T-cell (primary cell): ENCODE measurements around the gene HTRA1. TPM values are rescaled to one million over a fixed set of nuclear protein-coding genes. Genes with fewer than 3 reads are reported as not detected.
A peak's percentile ranks its signal among the peaks of the same experiment; 100 is the strongest.

Experiments used
- ATAC-seq, 4 experiments: fragments of 200-7000 bp in 3 of 4; fragments of 150-1000 bp in 1 of 4; cut with Tn5 transposase; replicated peaks in 1 of 4; 1 replicate in 3 of 4; 2 replicates in 1 of 4; pipeline ENCODE4 v1.10.0; 2021; ENCODE audit warnings: moderate library complexity in 3 of 4, mild to moderate bottlenecking in 2 of 4, moderate number of reproducible peaks in 1 of 4
- CTCF ChIA-PET, 2 donors: fragments of 300-600 bp; sonication (Branson Sonifier 250); formaldehyde crosslinking; loops; one replicate each; lab custom pipeline; 2022; ENCODE audit warnings: antibody characterized with exemption in 2 of 2; lab: Charles Lee
- POLR2A ChIA-PET, 2 donors: fragments of 300-600 bp; sonication (Branson Sonifier 250); formaldehyde crosslinking; loops; one replicate each; lab custom pipeline; 2022; ENCODE audit warnings: antibody characterized with exemption in 2 of 2; lab: Charles Lee
- DNase-seq, 35 experiments: peaks; one replicate each; pipeline versions ENCODE4 v3.0.0 to v3.0.0-alpha.2; 2013 to 2023
- H3K27ac ChIP-seq: one replicate; pipeline ENCODE4 v1.5.1; 2013; ENCODE audit warnings: low read length
- H3K27me3 ChIP-seq, 2 experiments: replicated peaks in 1 of 2; 1 replicate in 1 of 2; 2 replicates in 1 of 2; pipeline versions ENCODE4 v1.6.1 to v1.7.0; 2013; ENCODE audit warnings: low read length in 1 of 2, mixed read lengths in 1 of 2; ENCODE audit not compliant: control insufficient read depth in 2 of 2, insufficient read depth in 2 of 2; ENCODE audit errors: extremely low read depth in 1 of 2
- H3K36me3 ChIP-seq, 2 donors: 1 replicate in 1 of 2; 2 replicates in 1 of 2; pipeline versions ENCODE4 v1.6.1 to v1.7.0; 2013; ENCODE audit warnings: low read length in 1 of 2; ENCODE audit not compliant: control insufficient read depth in 2 of 2, insufficient read depth in 1 of 2; ENCODE audit errors: extremely low read depth in 1 of 2
- H3K4me1 ChIP-seq, 2 experiments: 1 replicate in 1 of 2; 2 replicates in 1 of 2; pipeline versions ENCODE4 v1.6.1 to v1.7.0; 2013; ENCODE audit warnings: low read length in 2 of 2, mixed read lengths in 1 of 2; ENCODE audit not compliant: insufficient read depth in 2 of 2, control insufficient read depth in 1 of 2; ENCODE audit errors: extremely low read depth in 1 of 2
- H3K4me3 ChIP-seq, 2 donors: 1 replicate in 1 of 2; 2 replicates in 1 of 2; pipeline versions ENCODE4 v1.5.1 to v1.7.0; 2013; ENCODE audit warnings: mild to moderate bottlenecking in 2 of 2, low read length in 1 of 2, moderate library complexity in 1 of 2; ENCODE audit not compliant: control insufficient read depth in 1 of 2; ENCODE audit errors: extremely low read depth in 1 of 2
- H3K9me3 ChIP-seq: 2 replicates; pipeline ENCODE4 v1.7.0; 2013
- H3K27ac Mint-ChIP-seq, 2 donors: one replicate each; pipeline ENCODE4 v1.8.0; 2020 to 2021; ENCODE audit warnings: mild to moderate bottlenecking in 2 of 2, mixed read lengths in 2 of 2
- H3K27me3 Mint-ChIP-seq, 2 donors: one replicate each; pipeline ENCODE4 v1.8.0; 2021 to 2022; ENCODE audit warnings: mixed read lengths in 2 of 2
- H3K36me3 Mint-ChIP-seq: one replicate; pipeline ENCODE4 v1.8.0; 2021; ENCODE audit warnings: mixed read lengths
- H3K4me1 Mint-ChIP-seq, 3 donors: one replicate each; pipeline ENCODE4 v1.8.0; 2020 to 2022; ENCODE audit warnings: mixed read lengths in 3 of 3, mild to moderate bottlenecking in 1 of 3
- H3K4me3 Mint-ChIP-seq, 3 donors: one replicate each; pipeline ENCODE4 v1.8.0; 2020 to 2022; ENCODE audit warnings: mild to moderate bottlenecking in 3 of 3, mixed read lengths in 3 of 3, moderate library complexity in 3 of 3
- H3K9me3 Mint-ChIP-seq, 3 donors: one replicate each; pipeline ENCODE4 v1.8.0; 2020 to 2022; ENCODE audit warnings: mixed read lengths in 3 of 3
- WGBS: methylation state at CpG from one replicate; pipeline ENCODE4 v1.1.5; 2013; ENCODE audit warnings: missing lambda C conversion rate; ENCODE audit not compliant: insufficient coverage; 5-methylcytosine and 5-hydroxymethylcytosine counted together
- total RNA-seq, 35 experiments: library from RNA in 6 of 35; stranded (reverse) in 6 of 35; fragments of 120-200 nt in 1 of 35; gene quantifications; one replicate each; pipeline versions ENCODE4 v1.2.1 to v1.2.4 and lab custom pipeline; 2013 to 2026

HTRA1 gene
- total RNA-seq, 5 donors from 2014 or later (not counting 1 experiment from before 2014, with no cell fraction given) = 0.51 to 0.56 (median 0.55) TPM; not detected in 2

- no peak for ATAC-seq
- peaks cover 0 to 4% of the 10 kb centered on the region in 2 donors for H3K27me3 Mint-ChIP-seq
Observed at GRCh38 chr10:122519144-122519543, 57.8 kb downstream of the HTRA1 start.

GRCh38 chr10:122519873-122520272, 58.5 kb downstream of the HTRA1 start:
- POLR2A ChIA-PET = no interaction called here
- no peaks in the 10 kb centered on the region for H3K36me3 ChIP-seq
- CTCF ChIA-PET = no interaction called here

More at GRCh38 chr10:122519144-122519543, 57.8 kb downstream of the HTRA1 start:
- peaks cover 0 to 30% of the 10 kb centered on the region in 2 experiments for H3K4me1 ChIP-seq
- H3K4me3 ChIP-seq = no peak overlapping the region
- no peak overlapping the region for H3K27ac Mint-ChIP-seq
- no peaks in the 10 kb centered on the region for H3K9me3 ChIP-seq
- H3K4me3 Mint-ChIP-seq = no peak overlapping the region
- CTCF ChIA-PET = no interaction called here
- POLR2A ChIA-PET = no interaction called here
- no peaks in the 10 kb centered on the region for H3K36me3 Mint-ChIP-seq
- WGBS = 93% methylated on average over 6 of the region's 7 CpGs
- peaks cover 20 to 35% (median 28%) of the 10 kb centered on the region in 3 donors for H3K4me1 Mint-ChIP-seq
- H3K27ac ChIP-seq = no peak overlapping the region
- no peaks in the 10 kb centered on the region for H3K36me3 ChIP-seq
- no peaks in the 10 kb centered on the region for H3K9me3 Mint-ChIP-seq
- H3K27me3 ChIP-seq = peaks cover 0 to 7% of the 10 kb centered on the region in 2 experiments
- DNase-seq = no peak

GRCh38 chr10:122521011-122521410, 59.7 kb downstream of the HTRA1 start:
- H3K27me3 ChIP-seq = peaks cover 0 to 7% of the 10 kb centered on the region in 2 experiments
- Mint-ChIP-seq H3K4me3 (no peak overlapping the region), H3K36me3 (no peaks in the 10 kb centered on the region), H3K27ac (no peak overlapping the region), H3K27me3 (peaks cover 0 to 4% of the 10 kb centered on the region in 2 donors), H3K9me3 (no peaks in the 10 kb centered on the region), H3K4me1 (peaks cover 13 to 17% (median 14%) of the 10 kb centered on the region in 3 donors)
- no peaks in the 10 kb centered on the region for H3K9me3 ChIP-seq
- no peak overlapping the region for H3K27ac ChIP-seq
- ChIA-PET CTCF (interaction anchor here in 1 of 2 donors (0.5 kb wide), 2 partner anchors 9 to 17 kb away, joined by 4 read pairs; no protein-coding TSS in a partner anchor), POLR2A (no interaction called here)
- no peak for DNase-seq
- no peak overlapping the region for H3K4me3 ChIP-seq
- no peaks in the 10 kb centered on the region for H3K36me3 ChIP-seq
- WGBS = 80% methylated on average over 3 of the region's 3 CpGs
- peaks cover 0 to 15% of the 10 kb centered on the region in 2 experiments for H3K4me1 ChIP-seq
- no peak for ATAC-seq

More at GRCh38 chr10:122519873-122520272, 58.5 kb downstream of the HTRA1 start:
- H3K27me3 ChIP-seq = peaks cover 0 to 7% of the 10 kb centered on the region in 2 experiments
- DNase-seq (no peak), ATAC-seq (no peak)
- WGBS = 77% methylated on average over 14 of the region's 15 CpGs
- H3K9me3 ChIP-seq = no peaks in the 10 kb centered on the region
- no peak overlapping the region for H3K27ac ChIP-seq
- H3K4me1 ChIP-seq = peaks cover 0 to 26% of the 10 kb centered on the region in 2 experiments
- Mint-ChIP-seq H3K27ac (no peak overlapping the region), H3K4me1 (peaks cover 20 to 29% (median 24%) of the 10 kb centered on the region in 3 donors), H3K27me3 (peaks cover 0 to 4% of the 10 kb centered on the region in 2 donors), H3K4me3 (no peak overlapping the region), H3K9me3 (no peaks in the 10 kb centered on the region), H3K36me3 (no peaks in the 10 kb centered on the region)
- no peak overlapping the region for H3K4me3 ChIP-seq

GRCh38 chr10:122524811-122525210, 63.5 kb downstream of the HTRA1 start:
- POLR2A ChIA-PET = interaction anchor here in 1 of 2 donors (0.6 kb wide), 1 partner anchor 1202 kb away, joined by 3 read pairs; no protein-coding TSS in a partner anchor
- Mint-ChIP-seq H3K4me3 (no peak overlapping the region), H3K27me3 (peaks cover 0 to 4% of the 10 kb centered on the region in 2 donors), H3K9me3 (no peaks in the 10 kb centered on the region), H3K4me1 (no peaks in the 10 kb centered on the region), H3K36me3 (no peaks in the 10 kb centered on the region), H3K27ac (no peak overlapping the region)
- H3K4me1 ChIP-seq = no peaks in the 10 kb centered on the region
- no peaks in the 10 kb centered on the region for H3K9me3 ChIP-seq
- peaks cover 0 to 4% of the 10 kb centered on the region in 2 experiments for H3K27me3 ChIP-seq
- no peak overlapping the region for H3K27ac ChIP-seq
- DNase-seq (no peak), ATAC-seq (no peak)
- H3K36me3 ChIP-seq = no peaks in the 10 kb centered on the region
- WGBS = 100% methylated on average over 2 of the region's 3 CpGs
- CTCF ChIA-PET = no interaction called here
- H3K4me3 ChIP-seq = no peak overlapping the region

- Histone ChIP-seq H3K4me1 (peaks cover 0 to 3% of the 10 kb centered on the region in 2 experiments), H3K27ac (no peak overlapping the region), H3K36me3 (no peaks in the 10 kb centered on the region), H3K9me3 (no peaks in the 10 kb centered on the region), H3K27me3 (peaks cover 0 to 10% of the 10 kb centered on the region in 2 experiments), H3K4me3 (no peak overlapping the region)
- Mint-ChIP-seq H3K9me3 (no peaks in the 10 kb centered on the region), H3K27me3 (peaks cover 1 to 8% of the 10 kb centered on the region in 2 donors), H3K27ac (no peak overlapping the region), H3K36me3 (no peaks in the 10 kb centered on the region), H3K4me3 (no peak overlapping the region), H3K4me1 (no peaks in the 10 kb centered on the region)
- DNase-seq = peak in 4 of 35 experiments; percentile 7 to 50 (median 10)
- CTCF ChIA-PET = no interaction called here
- WGBS = 8% methylated on average over 4 of the region's 6 CpGs
- POLR2A ChIA-PET = no interaction called here
- ATAC-seq = no peak
Observed at GRCh38 chr10:122525788-122526187, 64.4 kb downstream of the HTRA1 start.

- POLR2A ChIA-PET = no interaction called here
- CTCF ChIA-PET = interaction anchor here in 1 of 2 donors (0.6 kb wide), 1 partner anchor 119 kb away, joined by 3 read pairs; no protein-coding TSS in a partner anchor
- Mint-ChIP-seq H3K27me3 (peaks cover 5 to 16% of the 10 kb centered on the region in 2 donors), H3K27ac (no peak overlapping the region), H3K4me3 (no peak overlapping the region), H3K36me3 (no peaks in the 10 kb centered on the region), H3K9me3 (no peaks in the 10 kb centered on the region), H3K4me1 (no peaks in the 10 kb centered on the region)
- ATAC-seq (no peak), DNase-seq (no peak)
- Histone ChIP-seq H3K4me3 (no peak overlapping the region), H3K9me3 (no peaks in the 10 kb centered on the region), H3K36me3 (no peaks in the 10 kb centered on the region), H3K27me3 (peaks cover 0 to 7% of the 10 kb centered on the region in 2 experiments), H3K27ac (no peak overlapping the region), H3K4me1 (peaks cover 0 to 3% of the 10 kb centered on the region in 2 experiments)
- 83% methylated on average over 1 of the region's 5 CpGs for WGBS
Observed at GRCh38 chr10:122526892-122527291, 65.5 kb downstream of the HTRA1 start.
